Esophagus muscularis mucosa (tissue), 3 donors: ENCODE results near the gene MCOLN1.

Source experiments
- POLR2A ChIP-seq: fragments of 450-650 bp; IDR thresholded peaks from one replicate; pipeline ENCODE4 v1.6.1; 2017; ENCODE audit warnings: antibody characterized with exemption, moderate library complexity, mild to moderate bottlenecking, low read depth
- POLR2AphosphoS5 ChIP-seq, 2 donors: sonication (generic); formaldehyde crosslinking; IDR thresholded peaks; one replicate each; pipeline ENCODE4 v1.6.1; 2017; ENCODE audit warnings: antibody characterized with exemption in 2 of 2
- TF ChIP-seq, protein P1 (sequence below), 3 experiments: fragments of 200-600 bp in 2 of 3; fragments of 450-650 bp in 1 of 3; sonication (generic) in 2 of 3; IDR thresholded peaks; one replicate each; pipeline ENCODE4 v1.5.1; 2017 to 2019; ENCODE audit warnings: antibody characterized with exemption in 3 of 3, mild to moderate bottlenecking in 2 of 3, moderate library complexity in 1 of 3

DNA sequence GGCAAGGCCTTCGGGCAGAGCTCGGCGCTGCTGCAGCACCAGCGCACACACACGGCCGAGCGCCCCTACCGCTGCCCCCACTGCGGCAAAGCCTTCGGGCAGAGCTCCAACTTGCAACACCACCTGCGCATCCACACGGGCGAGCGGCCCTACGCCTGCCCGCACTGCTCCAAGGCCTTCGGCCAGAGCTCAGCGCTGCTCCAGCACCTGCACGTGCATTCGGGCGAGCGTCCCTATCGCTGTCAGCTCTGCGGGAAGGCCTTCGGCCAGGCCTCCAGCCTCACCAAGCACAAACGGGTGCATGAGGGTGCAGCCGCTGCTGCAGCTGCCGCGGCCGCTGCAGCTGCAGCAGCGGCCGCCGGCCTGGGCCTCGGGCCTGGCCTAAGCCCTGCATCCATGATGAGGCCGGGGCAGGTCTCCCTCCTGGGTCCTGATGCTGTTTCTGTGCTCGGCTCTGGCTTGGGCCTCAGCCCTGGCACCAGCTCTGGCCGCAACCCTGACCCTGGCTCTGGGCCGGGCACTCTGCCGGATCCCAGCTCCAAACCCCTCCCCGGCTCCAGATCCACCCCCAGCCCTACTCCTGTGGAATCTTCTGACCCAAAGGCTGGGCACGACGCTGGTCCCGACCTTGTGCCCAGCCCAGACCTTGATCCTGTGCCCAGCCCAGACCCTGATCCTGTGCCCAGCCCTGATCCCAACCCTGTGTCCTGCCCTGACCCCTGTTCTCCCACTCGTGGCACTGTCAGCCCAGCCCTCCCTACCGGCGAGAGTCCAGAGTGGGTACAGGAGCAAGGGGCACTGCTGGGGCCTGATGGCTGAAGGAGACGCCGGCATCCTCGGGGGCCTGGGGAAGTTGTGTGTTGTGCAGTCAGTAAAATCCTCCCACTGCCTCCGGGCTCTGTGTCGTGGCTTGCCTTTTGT lies 2.0 kb upstream of the MCOLN1 start:
- TF ChIP-seq, protein P1, sequence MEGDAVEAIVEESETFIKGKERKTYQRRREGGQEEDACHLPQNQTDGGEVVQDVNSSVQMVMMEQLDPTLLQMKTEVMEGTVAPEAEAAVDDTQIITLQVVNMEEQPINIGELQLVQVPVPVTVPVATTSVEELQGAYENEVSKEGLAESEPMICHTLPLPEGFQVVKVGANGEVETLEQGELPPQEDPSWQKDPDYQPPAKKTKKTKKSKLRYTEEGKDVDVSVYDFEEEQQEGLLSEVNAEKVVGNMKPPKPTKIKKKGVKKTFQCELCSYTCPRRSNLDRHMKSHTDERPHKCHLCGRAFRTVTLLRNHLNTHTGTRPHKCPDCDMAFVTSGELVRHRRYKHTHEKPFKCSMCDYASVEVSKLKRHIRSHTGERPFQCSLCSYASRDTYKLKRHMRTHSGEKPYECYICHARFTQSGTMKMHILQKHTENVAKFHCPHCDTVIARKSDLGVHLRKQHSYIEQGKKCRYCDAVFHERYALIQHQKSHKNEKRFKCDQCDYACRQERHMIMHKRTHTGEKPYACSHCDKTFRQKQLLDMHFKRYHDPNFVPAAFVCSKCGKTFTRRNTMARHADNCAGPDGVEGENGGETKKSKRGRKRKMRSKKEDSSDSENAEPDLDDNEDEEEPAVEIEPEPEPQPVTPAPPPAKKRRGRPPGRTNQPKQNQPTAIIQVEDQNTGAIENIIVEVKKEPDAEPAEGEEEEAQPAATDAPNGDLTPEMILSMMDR (IDR thresholded peaks at IDR 0.05), result no peak
- TF ChIP-seq POLR2A (no peak), POLR2AphosphoS5 (IDR thresholded peaks at IDR 0.05) (no peak)
